Parathyroid adenoma (tissue), 2 donors: ENCODE results near the gene RNF169.

ENCODE experiments used
- H2AFZ ChIP-seq: fragments of 300-600 bp; sonication (generic); one replicate; pipeline ENCODE4 v1.7.0; 2017; ENCODE audit warnings: antibody characterized with exemption, mild to moderate bottlenecking
- H3K27ac ChIP-seq: fragments of 300-600 bp; sonication (generic); one replicate; pipeline ENCODE4 v1.7.0; 2017
- H3K27me3 ChIP-seq: fragments of 300-600 bp; sonication (generic); one replicate; pipeline ENCODE4 v1.7.0; 2017; ENCODE audit warnings: low read length; ENCODE audit not compliant: control insufficient read depth, insufficient read depth
- H3K36me3 ChIP-seq: fragments of 300-600 bp; sonication (generic); one replicate; pipeline ENCODE4 v1.7.0; 2017; ENCODE audit warnings: low read length; ENCODE audit not compliant: control insufficient read depth, insufficient read depth
- H3K4me1 ChIP-seq: fragments of 300-600 bp; sonication (generic); one replicate; pipeline ENCODE4 v1.7.0; 2017; ENCODE audit warnings: control low read depth
- H3K4me2 ChIP-seq: fragments of 300-600 bp; sonication (generic); one replicate; pipeline ENCODE4 v1.7.0; 2017; ENCODE audit warnings: low read length
- H3K4me3 ChIP-seq: fragments of 300-600 bp; sonication (generic); one replicate; pipeline ENCODE4 v1.7.0; 2017; ENCODE audit warnings: low read depth, low read length
- H3K79me2 ChIP-seq: fragments of 300-600 bp; sonication (generic); one replicate; pipeline ENCODE4 v1.7.0; 2017; ENCODE audit warnings: control low read depth
- H3K9ac ChIP-seq: fragments of 300-600 bp; sonication (generic); one replicate; pipeline ENCODE4 v1.7.0; 2017; ENCODE audit warnings: mild to moderate bottlenecking
- H3K9me3 ChIP-seq: fragments of 300-600 bp; sonication (generic); one replicate; pipeline ENCODE4 v1.7.0; 2017; ENCODE audit warnings: low read length; ENCODE audit not compliant: control insufficient read depth
- CTCF ChIP-seq: fragments of 300-600 bp; sonication (generic); IDR thresholded peaks from one replicate; pipeline ENCODE4 v1.7.0; 2017; ENCODE audit warnings: antibody characterized with exemption, mild to moderate bottlenecking
- donor health status: primary hyperparathyroidism.

Gene RNF169

GRCh38 chr11:74809801-74810200 is 61.2 kb downstream of the RNF169 start:
- H3K4me1 ChIP-seq = no peaks in the 10 kb centered on the region
- H3K9ac ChIP-seq = no peak overlapping the region
- no peak overlapping the region for H3K4me3 ChIP-seq
- no peaks in the 10 kb centered on the region for H3K36me3 ChIP-seq
- H3K27me3 ChIP-seq = no peaks in the 10 kb centered on the region
- no peaks in the 10 kb centered on the region for H3K79me2 ChIP-seq
- H2AFZ ChIP-seq = no peak overlapping the region
- no peak for TF ChIP-seq CTCF
- H3K4me2 ChIP-seq = no peak overlapping the region
- H3K27ac ChIP-seq = no peak overlapping the region
- no peaks in the 10 kb centered on the region for H3K9me3 ChIP-seq

- Histone ChIP-seq H3K27ac (no peak overlapping the region), H3K9me3 (no peaks in the 10 kb centered on the region), H3K4me1 (no peaks in the 10 kb centered on the region), H3K9ac (no peak overlapping the region), H3K36me3 (no peaks in the 10 kb centered on the region), H3K4me3 (no peak overlapping the region), H3K79me2 (no peaks in the 10 kb centered on the region), H2AFZ (no peak overlapping the region), H3K27me3 (no peaks in the 10 kb centered on the region), H3K4me2 (no peak overlapping the region)
- TF ChIP-seq CTCF = no peak
These were observed 67.3 kb downstream of the RNF169 start for GRCh38 chr11:74815966-74816365.

GRCh38 chr11:74816664-74817063 is 68.0 kb downstream of the RNF169 start:
- H3K27ac ChIP-seq = no peak overlapping the region
- H3K79me2 ChIP-seq = no peaks in the 10 kb centered on the region
- no peak overlapping the region for H3K4me3 ChIP-seq
- H3K36me3 ChIP-seq = no peaks in the 10 kb centered on the region
- no peak for TF ChIP-seq CTCF
- no peak overlapping the region for H3K9ac ChIP-seq
- H2AFZ ChIP-seq = no peak overlapping the region
- H3K4me1 ChIP-seq = no peaks in the 10 kb centered on the region
- no peaks in the 10 kb centered on the region for H3K27me3 ChIP-seq
- H3K4me2 ChIP-seq = no peak overlapping the region
- no peaks in the 10 kb centered on the region for H3K9me3 ChIP-seq

- no peaks in the 10 kb centered on the region for H3K27me3 ChIP-seq
- no peak overlapping the region for H2AFZ ChIP-seq
- H3K79me2 ChIP-seq = no peaks in the 10 kb centered on the region
- no peak overlapping the region for H3K4me2 ChIP-seq
- no peak overlapping the region for H3K27ac ChIP-seq
- H3K9ac ChIP-seq = no peak overlapping the region
- no peaks in the 10 kb centered on the region for H3K36me3 ChIP-seq
- H3K4me3 ChIP-seq = no peak overlapping the region
- no peaks in the 10 kb centered on the region for H3K4me1 ChIP-seq
- H3K9me3 ChIP-seq = no peaks in the 10 kb centered on the region
- TF ChIP-seq CTCF = no peak
These were observed 69.8 kb downstream of the RNF169 start for GRCh38 chr11:74818283-74818946.

- Histone ChIP-seq H2AFZ (no peak overlapping the region), H3K4me3 (no peak overlapping the region), H3K4me2 (no peak overlapping the region), H3K27me3 (no peaks in the 10 kb centered on the region), H3K79me2 (no peaks in the 10 kb centered on the region), H3K36me3 (no peaks in the 10 kb centered on the region), H3K4me1 (no peaks in the 10 kb centered on the region), H3K27ac (no peak overlapping the region), H3K9ac (no peak overlapping the region), H3K9me3 (no peaks in the 10 kb centered on the region)
- TF ChIP-seq CTCF = no peak
These were observed 70.8 kb downstream of the RNF169 start for GRCh38 chr11:74819400-74819799.
